H1 (cell line): ENCODE data around the gene RCAN2. TPM values are rescaled to one million over a fixed set of nuclear protein-coding genes. Genes with fewer than 3 reads are reported as not detected.

Source experiments
- CTCF ChIA-PET: fragments of 300-600 bp; sonication (Branson Sonifier 250); formaldehyde crosslinking; loops from one replicate; lab custom pipeline; 2021; ENCODE audit not compliant: partially characterized antibody; lab: Charles Lee
- POLR2A ChIA-PET: fragments of 300-600 bp; sonication (Branson Sonifier 250); formaldehyde crosslinking; loops from one replicate; lab custom pipeline; 2021; ENCODE audit warnings: inconsistent platforms; ENCODE audit not compliant: partially characterized antibody; lab: Charles Lee
- DNase-seq, 2 experiments: peaks; one replicate each; pipeline versions ENCODE4 v3.0.0 to v3.0.0-alpha.2; 2010 to 2022; ENCODE audit warnings: low spot score in 2 of 2, low read depth in 1 of 2, mixed read lengths in 1 of 2
- FAIRE-seq: peaks from 2 replicates; lab custom pipeline; 2011; peaks lifted over from hg19 to GRCh38; lab: Jason Lieb, UNC
- H2AFZ ChIP-seq: 2 replicates; pipeline ENCODE4 v1.8.1; 2012; ENCODE audit warnings: low read length, inconsistent platforms
- H2AK5ac ChIP-seq: 2 replicates; pipeline ENCODE4 v1.6.1; 2013; ENCODE audit warnings: low read depth, low read length
- H2BK120ac ChIP-seq: replicated peaks from 2 replicates; pipeline ENCODE3; 2013; ENCODE audit warnings: low read depth, low read length, inconsistent platforms
- H2BK12ac ChIP-seq: 2 replicates; pipeline ENCODE4 v1.6.1; 2013; ENCODE audit warnings: low read depth, low read length
- H2BK15ac ChIP-seq: 2 replicates; pipeline ENCODE4 v1.6.1; 2013; ENCODE audit warnings: low read length
- H2BK20ac ChIP-seq: 2 replicates; pipeline ENCODE4 v1.6.1; 2013; ENCODE audit warnings: low read length
- H2BK5ac ChIP-seq: 2 replicates; pipeline ENCODE4 v1.6.1; 2013; ENCODE audit warnings: low read depth, low read length
- H3K14ac ChIP-seq: 2 replicates; pipeline ENCODE4 v1.6.1; 2013; ENCODE audit warnings: inconsistent platforms; ENCODE audit not compliant: insufficient read length
- H3K18ac ChIP-seq: 2 replicates; pipeline ENCODE4 v1.6.1; 2013; ENCODE audit warnings: low read length; ENCODE audit errors: extremely low read depth
- H3K23ac ChIP-seq: 2 replicates; pipeline ENCODE4 v1.6.1; 2013; ENCODE audit warnings: inconsistent platforms; ENCODE audit not compliant: insufficient read length
- H3K23me2 ChIP-seq: 2 replicates; pipeline ENCODE4 v1.6.1; 2013; ENCODE audit warnings: low read depth, low read length
- H3K27ac ChIP-seq: 2 replicates; pipeline ENCODE4 v1.6.1; 2011; ENCODE audit warnings: low read depth, low read length, inconsistent platforms
- H3K27me3 ChIP-seq, 4 experiments: replicated peaks in 1 of 4; 1 replicate in 1 of 4; 2 replicates in 3 of 4; pipeline versions ENCODE4 v1.6.1 to v1.8.1; 2011 to 2013; ENCODE audit warnings: low read length in 3 of 4, mild to moderate bottlenecking in 3 of 4, inconsistent platforms in 2 of 4, mixed read lengths in 2 of 4, moderate library complexity in 1 of 4; ENCODE audit not compliant: control insufficient read depth in 3 of 4, insufficient read depth in 3 of 4; ENCODE audit errors: extremely low read depth in 1 of 4
- H3K36me3 ChIP-seq, 4 experiments: 2 replicates each; pipeline versions ENCODE4 v1.6.1 to v1.8.1; 2011 to 2013; ENCODE audit warnings: mild to moderate bottlenecking in 4 of 4, low read length in 3 of 4, moderate library complexity in 2 of 4, control low read depth in 1 of 4, inconsistent platforms in 1 of 4; ENCODE audit not compliant: insufficient read depth in 4 of 4, control insufficient read depth in 2 of 4
- H3K4ac ChIP-seq: replicated peaks from 2 replicates; pipeline ENCODE3; 2013; ENCODE audit warnings: low read length, low read depth, mixed read lengths, inconsistent platforms; ENCODE audit not compliant: insufficient read length
- H3K4me1 ChIP-seq, 4 experiments: replicated peaks in 1 of 4; 1 replicate in 1 of 4; 2 replicates in 3 of 4; pipeline versions ENCODE4 v1.6.1 to v1.8.1; 2011 to 2013; ENCODE audit warnings: low read length in 3 of 4, inconsistent platforms in 2 of 4, mixed read lengths in 1 of 4; ENCODE audit not compliant: insufficient read depth in 4 of 4, control insufficient read depth in 3 of 4
- H3K4me2 ChIP-seq, 2 experiments: 2 replicates each; pipeline versions ENCODE4 v1.6.1 to v1.8.1; 2011 to 2013; ENCODE audit warnings: low read depth in 2 of 2, low read length in 2 of 2, control low read depth in 1 of 2, inconsistent platforms in 1 of 2, mild to moderate bottlenecking in 1 of 2; ENCODE audit not compliant: insufficient read depth in 1 of 2
- H3K4me3 ChIP-seq, 4 experiments: fragments of 200-600, 300-600 bp in 1 of 4; sonication (generic), shearing (Covaris generic), sonication (Bioruptor Twin) in 1 of 4; 2 replicates each; pipeline versions ENCODE4 v1.5.1 to v1.8.1; 2011 to 2016; ENCODE audit warnings: low read length in 4 of 4, low read depth in 3 of 4, control low read depth in 2 of 4, inconsistent platforms in 2 of 4, mild to moderate bottlenecking in 2 of 4, mixed read lengths in 1 of 4, moderate library complexity in 1 of 4; ENCODE audit not compliant: insufficient read depth in 2 of 4; ENCODE audit errors: extremely low read depth in 1 of 4
- H3K56ac ChIP-seq: replicated peaks from 2 replicates; pipeline ENCODE3; 2013; ENCODE audit warnings: low read depth, mild to moderate bottlenecking, mixed read lengths, low read length, inconsistent platforms; ENCODE audit not compliant: insufficient read length
- H3K79me1 ChIP-seq: 2 replicates; pipeline ENCODE4 v1.6.1; 2013; ENCODE audit warnings: low read depth, low read length, control low read depth
- H3K79me2 ChIP-seq, 2 experiments: 2 replicates each; pipeline versions ENCODE4 v1.6.1 to v1.8.1; 2012 to 2013; ENCODE audit warnings: low read length in 2 of 2, mild to moderate bottlenecking in 2 of 2, inconsistent platforms in 1 of 2; ENCODE audit not compliant: insufficient read depth in 2 of 2, control insufficient read depth in 1 of 2
- H3K9ac ChIP-seq, 4 experiments: replicated peaks in 1 of 4; 1 replicate in 1 of 4; 2 replicates in 3 of 4; pipeline versions ENCODE4 v1.6.1 to v1.8.1; 2011 to 2013; ENCODE audit warnings: low read depth in 3 of 4, low read length in 3 of 4, control low read depth in 2 of 4, mild to moderate bottlenecking in 2 of 4, moderate library complexity in 2 of 4, inconsistent platforms in 1 of 4; ENCODE audit errors: extremely low read depth in 1 of 4
- H3K9me3 ChIP-seq, 2 experiments: 2 replicates each; pipeline versions ENCODE4 v1.6.1 to v1.8.1; 2012 to 2013; ENCODE audit warnings: mild to moderate bottlenecking in 2 of 2, moderate library complexity in 2 of 2, control low read depth in 1 of 2, inconsistent platforms in 1 of 2, low read depth in 1 of 2, low read length in 1 of 2, mixed read lengths in 1 of 2; ENCODE audit not compliant: insufficient read depth in 2 of 2
- H4K20me1 ChIP-seq, 2 experiments: replicated peaks in 1 of 2; 2 replicates each; pipeline versions ENCODE3 to v1.8.1; 2011 to 2013; ENCODE audit warnings: inconsistent platforms in 2 of 2, low read length in 2 of 2, mild to moderate bottlenecking in 1 of 2; ENCODE audit not compliant: insufficient read depth in 2 of 2, control insufficient read depth in 1 of 2
- H4K5ac ChIP-seq: 2 replicates; pipeline ENCODE4 v1.6.1; 2013; ENCODE audit warnings: low read length, low read depth, mixed read lengths, inconsistent platforms; ENCODE audit not compliant: insufficient read length
- H4K8ac ChIP-seq: 2 replicates; pipeline ENCODE4 v1.8.0; 2013; ENCODE audit warnings: mild to moderate bottlenecking, moderate library complexity, low read length, inconsistent platforms; ENCODE audit not compliant: insufficient read depth; ENCODE audit errors: extremely low read depth
- H4K91ac ChIP-seq: replicated peaks from 2 replicates; pipeline ENCODE3; 2013; ENCODE audit warnings: low read length, mixed read lengths, inconsistent platforms; ENCODE audit not compliant: insufficient read length
- ATF2 ChIP-seq: IDR thresholded peaks from 2 replicates; pipeline ENCODE4 v1.6.1; 2012; ENCODE audit warnings: low read length, inconsistent platforms
- BCL11A ChIP-seq, 2 experiments: IDR thresholded peaks; one replicate each; pipeline ENCODE4 v1.6.1; 2011; ENCODE audit warnings: low read depth in 2 of 2, low read length in 2 of 2, mild to moderate bottlenecking in 2 of 2
- EGR1 ChIP-seq: IDR thresholded peaks from 2 replicates; pipeline ENCODE4 v1.6.1; 2011; ENCODE audit warnings: low read depth, low read length, borderline replicate concordance
- FOSL1 ChIP-seq: IDR thresholded peaks from 2 replicates; pipeline ENCODE4 v1.6.1; 2011; ENCODE audit warnings: mild to moderate bottlenecking, low read depth, low read length, moderate library complexity; ENCODE audit not compliant: insufficient read depth
- WGBS, 2 experiments: shearing (Covaris generic) in 1 of 2; methylation state at CpG; one replicate each; pipeline versions ENCODE4 v1.1.6 to v1.1.7; 2013 to 2015; ENCODE audit warnings: low lambda C conversion rate in 2 of 2, mixed read lengths in 2 of 2, inconsistent platforms in 1 of 2, low coverage in 1 of 2, missing lambda C conversion rate in 1 of 2; ENCODE audit not compliant: insufficient replicate concordance in 2 of 2, insufficient coverage in 1 of 2, insufficient read length in 1 of 2; ENCODE audit errors: extremely low coverage in 1 of 2, missing lambda C conversion rate in 1 of 2; 5-methylcytosine and 5-hydroxymethylcytosine counted together
- polyA plus RNA-seq, 7 experiments: library from polyadenylated mRNA; depleted of rRNA in 3 of 7; stranded (reverse) in 5 of 7; unstranded in 2 of 7; fragments of >200 nt in 5 of 7; fragments of 200-250 nt in 2 of 7; gene quantifications; 1 replicate in 5 of 7; 2 replicates in 1 of 7; 4 replicates in 1 of 7; pipeline versions ENCODE4 v1.2.1 to v1.2.3, GENCODE V29; 2011 to 2013; ENCODE audit warnings: missing spikeins in 2 of 7, mixed read lengths in 2 of 7
- total RNA-seq: library from RNA; stranded (reverse); fragmentation: NEBNext Ultra II Directional; extraction: Animal tissue kit (Norgen Biotek cat#: 25700); gene quantifications from 2 replicates; pipeline ENCODE4 v1.2.1, GENCODE V29; 2021

Gene RCAN2
- total and polyA plus RNA-seq, 2 of the 8 experiments (the other 6 are each of a cell fraction or from before 2014, with no cell fraction given): 5.0 to 8.5 TPM

DNA sequence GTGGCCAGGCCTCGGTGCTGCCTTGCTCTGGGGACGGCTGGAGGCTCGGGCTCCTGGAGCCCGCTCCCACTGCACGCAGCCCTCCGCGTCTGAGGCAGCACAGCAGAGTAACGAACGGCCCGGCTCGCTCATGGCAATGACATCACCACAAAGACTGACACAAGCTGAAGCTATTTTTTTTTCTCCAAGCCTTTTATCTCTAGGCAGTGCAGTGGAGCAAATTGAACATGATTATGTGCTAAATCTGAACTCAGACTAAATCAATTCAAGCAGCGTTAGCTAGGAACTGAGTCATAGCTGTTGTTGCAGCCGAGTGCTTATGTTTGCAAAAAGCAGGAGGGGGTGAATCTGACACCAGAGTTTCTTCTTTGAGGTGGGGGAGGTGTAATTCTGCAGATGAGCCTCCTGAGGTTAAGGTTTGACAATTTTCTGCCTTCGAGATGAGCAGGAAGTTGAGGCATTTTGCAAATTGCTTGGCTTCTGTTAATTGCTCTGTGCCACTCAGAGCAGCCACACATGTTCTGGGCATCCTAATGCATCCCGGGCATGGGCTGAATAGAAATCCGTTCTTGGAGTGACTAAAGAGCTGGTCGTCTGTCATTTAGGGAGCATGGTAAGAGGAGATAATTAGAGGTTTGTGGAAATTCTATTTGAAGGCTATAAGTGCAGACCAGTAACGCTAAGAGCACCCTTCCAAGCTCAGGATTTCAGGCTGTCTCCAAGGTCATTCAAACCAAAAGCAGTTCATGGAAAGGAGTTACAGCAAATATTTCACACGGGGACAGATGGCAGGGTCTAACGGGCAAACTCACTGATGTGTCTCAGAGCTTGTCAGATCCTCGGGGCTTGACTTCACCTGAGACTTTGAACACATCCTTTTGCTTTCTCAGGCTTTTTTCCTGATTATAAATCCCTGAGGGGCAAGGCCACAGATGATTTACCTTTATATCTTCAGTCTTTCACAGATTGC is 165.4 kb downstream of the RCAN2 start:
- ChIA-PET CTCF (interaction anchor here (1.1 to 1.2 kb wide), 2 partner anchors 9 to 106 kb away, joined by 3 read pairs; no protein-coding TSS in a partner anchor), POLR2A (interaction anchor here (1.9 kb wide), 1 partner anchor 11 kb away, joined by 4 read pairs; no protein-coding TSS in a partner anchor)
- H2AFZ ChIP-seq: no peak overlapping the region
- no peak overlapping the region for H3K4ac ChIP-seq
- FAIRE-seq (peak; percentile 24), DNase-seq (peak in 1 of 2 experiments; percentile 47)
- no peak overlapping the region for H3K9ac ChIP-seq
- no peaks in the 10 kb centered on the region for H3K9me3 ChIP-seq
- H2BK20ac ChIP-seq: no peak overlapping the region
- no peak overlapping the region for H2BK12ac ChIP-seq
- H4K20me1 ChIP-seq: no peaks in the 10 kb centered on the region
- no peak overlapping the region for H2BK5ac ChIP-seq
- H2BK120ac ChIP-seq: no peak overlapping the region
- no peak overlapping the region for H2BK15ac ChIP-seq
- peak overlapping the region; percentile 30 to 35; a peak in 2 of 4 replicates for H3K4me2 ChIP-seq
- H3K23ac ChIP-seq: no peak overlapping the region
- H3K27ac ChIP-seq: no peak overlapping the region
- no peak overlapping the region for H3K18ac ChIP-seq
- H3K27me3 ChIP-seq: no peaks in the 10 kb centered on the region
- H4K91ac ChIP-seq: no peak overlapping the region
- no peak overlapping the region for H3K4me3 ChIP-seq
- H3K23me2 ChIP-seq: no peaks in the 10 kb centered on the region
- peaks cover 0 to 7% (median 3%) of the 10 kb centered on the region in 4 experiments; a peak in 3 of 7 replicates for H3K4me1 ChIP-seq
- 70% methylated on average over 21 of the region's 21 CpGs; no CpG with 5 or more reads in 1 of the 2 experiments for WGBS, 2 experiments
- no peaks in the 10 kb centered on the region for H3K79me2 ChIP-seq
- no peak overlapping the region for H3K56ac ChIP-seq
- TF ChIP-seq FOSL1 (no peak), EGR1 (no peak), ATF2 (peak; percentile 88), BCL11A (IDR thresholded peaks at IDR 0.05; ENCODE audit: low read depth in 2 of 2, low read length in 2 of 2) (no peak)
- no peaks in the 10 kb centered on the region for H3K36me3 ChIP-seq
- H2AK5ac ChIP-seq: no peak overlapping the region
- no peaks in the 10 kb centered on the region for H3K79me1 ChIP-seq
- no peak overlapping the region for H4K5ac ChIP-seq
- H4K8ac ChIP-seq: no peak overlapping the region
- no peak overlapping the region for H3K14ac ChIP-seq
